GM19395 (cell line): ENCODE data around the gene NAA60.
"Not testable (repeated sequence)": the region's sequence is repeated elsewhere in the genome, so short reads cannot be mapped to it uniquely, and the experiment has no call there.

Source experiments
- ATAC-seq: cut with Tn5 transposase; IDR thresholded peaks from one replicate; pipeline ENCODE4 v1.9.1; 2021; ENCODE audit warnings: mild to moderate bottlenecking, moderate library complexity; ENCODE audit not compliant: unreplicated experiment

NAA60 gene

GRCh38 chr16:3503523-3503922 lies 60.0 kb downstream of the NAA60 start:
- ATAC-seq = no peak

- ATAC-seq = no peak
These were observed 65.3 kb downstream of the NAA60 start for GRCh38 chr16:3508736-3509135.

GRCh38 chr16:3509470-3509928 lies 66.0 kb downstream of the NAA60 start:
- ATAC-seq = no peak

GRCh38 chr16:3510416-3510815 lies 66.9 kb downstream of the NAA60 start:
- ATAC-seq = no peak

- no peak for ATAC-seq
These were observed 68.1 kb downstream of the NAA60 start for GRCh38 chr16:3511286-3512180.

- no peak for ATAC-seq
These were observed 70.6 kb downstream of the NAA60 start for GRCh38 chr16:3513892-3514583.

GRCh38 chr16:3514621-3515020 lies 71.1 kb downstream of the NAA60 start:
- ATAC-seq = no peak

GRCh38 chr16:3515897-3516296 lies 72.4 kb downstream of the NAA60 start:
- no peak for ATAC-seq

- ATAC-seq = no peak
These were observed 75.0 kb downstream of the NAA60 start for GRCh38 chr16:3518292-3518985.

- no peak for ATAC-seq
These were observed 75.5 kb downstream of the NAA60 start for GRCh38 chr16:3518986-3519348.

- no peak for ATAC-seq
These were observed 76.1 kb downstream of the NAA60 start for GRCh38 chr16:3519581-3519980.

- ATAC-seq = no peak
These were observed 76.9 kb downstream of the NAA60 start for GRCh38 chr16:3520413-3520812.

GRCh38 chr16:3520841-3521240 lies 77.4 kb downstream of the NAA60 start:
- no peak for ATAC-seq

- ATAC-seq = no peak
These were observed 79.8 kb downstream of the NAA60 start for GRCh38 chr16:3523281-3523680.

GRCh38 chr16:3525951-3526350 lies 82.5 kb downstream of the NAA60 start:
- no peak for ATAC-seq

- ATAC-seq = not testable (repeated sequence)
These were observed 83.8 kb downstream of the NAA60 start for GRCh38 chr16:3527216-3527829.

GRCh38 chr16:3528406-3528805 lies 84.9 kb downstream of the NAA60 start:
- ATAC-seq = no peak

GRCh38 chr16:3529175-3529574 lies 85.7 kb downstream of the NAA60 start:
- ATAC-seq = no peak

GRCh38 chr16:3530371-3530914 lies 87.0 kb downstream of the NAA60 start:
- no peak for ATAC-seq

GRCh38 chr16:3532741-3533140 lies 89.3 kb downstream of the NAA60 start:
- ATAC-seq = no peak

- no peak for ATAC-seq
These were observed 90.6 kb downstream of the NAA60 start for GRCh38 chr16:3534126-3534525.
